ENCODE results near the gene ATP9B.
"Not testable (repeated sequence)": the region's sequence is repeated elsewhere in the genome, so short reads cannot be mapped to it uniquely, and the experiment has no call there.

GRCh38 chr18:79376661-79377060 is 307.5 kb downstream of the ATP9B start:
- not testable (repeated sequence) for TF ChIP-seq CTCF (conservative IDR thresholded peaks at IDR 0.05 in 1 of 2, IDR thresholded peaks at IDR 0.05 in 1 of 2; ENCODE audit: extremely low read depth in 1 of 2, insufficient read depth in 1 of 2, low read depth in 1 of 2, low read length in 2 of 2); EZH2 (IDR thresholded peaks at IDR 0.05; ENCODE audit: borderline replicate concordance, low read length)
